K562 (cell line): ENCODE data around the gene RSPH9. TPM values are rescaled to one million over a fixed set of nuclear protein-coding genes. Genes with fewer than 3 reads are reported as not detected.

Experiments
- ARNT ChIP-seq, 2 experiments: fragments of 450-650 bp; IDR thresholded peaks; 2 replicates each; pipeline ENCODE4 v1.6.1; 2016; ENCODE audit warnings: mild to moderate bottlenecking in 1 of 2
- COPS2 ChIP-seq: fragments of 450-650 bp; conservative IDR thresholded peaks from 2 replicates; pipeline ENCODE4 v1.6.1; 2016; ENCODE audit warnings: mild to moderate bottlenecking, moderate library complexity
- FOXJ3 ChIP-seq: sonication (generic); formaldehyde crosslinking; IDR thresholded peaks from 2 replicates; pipeline ENCODE4 v1.4.0; 2020; ENCODE audit warnings: mild to moderate bottlenecking, missing genetic modification reagents
- HCFC1 ChIP-seq: IDR thresholded peaks from 2 replicates; pipeline ENCODE4 v1.6.1; 2012; ENCODE audit warnings: low read depth, low read length, improper control_type of control experiment
- LARP7 ChIP-seq: fragments of 450-650 bp; IDR thresholded peaks from 2 replicates; pipeline ENCODE4 v1.6.1; 2016
- SREBF2 ChIP-seq: sonication (generic); formaldehyde crosslinking; IDR thresholded peaks from 2 replicates; pipeline ENCODE4 v1.4.0; 2020; ENCODE audit warnings: mild to moderate bottlenecking, missing genetic modification reagents
- SRSF1 ChIP-seq: fragments of 200-400 bp; formaldehyde crosslinking; IDR thresholded peaks from 2 replicates; pipeline ENCODE4 v1.6.1; 2017; ENCODE audit warnings: mild to moderate bottlenecking, low read depth, low read length, moderate library complexity
- WHSC1 ChIP-seq: IDR thresholded peaks from one replicate; pipeline ENCODE4 v1.6.1; 2012; ENCODE audit warnings: low read length, control low read depth, inconsistent platforms
- ZNF507 ChIP-seq: conservative IDR thresholded peaks from 2 replicates; pipeline ENCODE4 v1.6.1; 2017; ENCODE audit warnings: missing genetic modification characterization, missing compliant biosample characterization
- polyA plus RNA-seq, 8 experiments: library from polyadenylated mRNA; depleted of rRNA in 4 of 8; stranded (reverse) in 5 of 8; unstranded in 3 of 8; fragments of >200 nt; fragmentation: Nextera tagmentation in 2 of 8; fragmentation: Illumina TruSeq in 1 of 8; extraction: Ambion mirVana in 2 of 8; extraction: Trizol in 1 of 8; gene quantifications; 2 replicates each; pipeline versions ENCODE4 v1.2.1 to v1.2.3, GENCODE V29; 2011 to 2014; ENCODE audit warnings: inconsistent platforms in 1 of 8, missing spikeins in 1 of 8
- total RNA-seq, 7 experiments: library from RNA; depleted of rRNA in 6 of 7; stranded (reverse); fragments of >200 nt in 6 of 7; fragmentation: Illumina TruSeq in 2 of 7; extraction: Trizol in 2 of 7; gene quantifications; 2 replicates each; pipeline versions ENCODE4 v1.2.1 to v1.2.3, GENCODE V29; 2011 to 2021; ENCODE audit warnings: low replicate concordance in 1 of 7
- TF ChIP-seq, protein P1 (sequence below): fragments of 450-650 bp; IDR thresholded peaks from 2 replicates; pipeline ENCODE4 v1.6.1; 2016; ENCODE audit warnings: antibody characterized with exemption
- TF ChIP-seq, protein P2 (sequence below): fragments of 450-650 bp; formaldehyde crosslinking; IDR thresholded peaks from 2 replicates; pipeline ENCODE4 v1.4.0; 2020; ENCODE audit warnings: mild to moderate bottlenecking, mixed read lengths
- TF ChIP-seq, protein P3 (sequence below): fragments of 450-650 bp; formaldehyde crosslinking; IDR thresholded peaks from 2 replicates; pipeline ENCODE4 v1.4.0; 2020; ENCODE audit warnings: mild to moderate bottlenecking, moderate library complexity
- TF ChIP-seq, protein P4 (sequence below): sonication (generic); formaldehyde crosslinking; IDR thresholded peaks from 2 replicates; pipeline ENCODE4 v1.8.0; 2023; ENCODE audit warnings: missing genetic modification reagents, mild to moderate bottlenecking, borderline replicate concordance

RSPH9 gene
- total and polyA plus RNA-seq, 9 of the 15 experiments (the other 6 are each of a cell fraction or from before 2014, with no cell fraction given): 0.05 to 0.60 (median 0.39) TPM; not detected in 6

DNA sequence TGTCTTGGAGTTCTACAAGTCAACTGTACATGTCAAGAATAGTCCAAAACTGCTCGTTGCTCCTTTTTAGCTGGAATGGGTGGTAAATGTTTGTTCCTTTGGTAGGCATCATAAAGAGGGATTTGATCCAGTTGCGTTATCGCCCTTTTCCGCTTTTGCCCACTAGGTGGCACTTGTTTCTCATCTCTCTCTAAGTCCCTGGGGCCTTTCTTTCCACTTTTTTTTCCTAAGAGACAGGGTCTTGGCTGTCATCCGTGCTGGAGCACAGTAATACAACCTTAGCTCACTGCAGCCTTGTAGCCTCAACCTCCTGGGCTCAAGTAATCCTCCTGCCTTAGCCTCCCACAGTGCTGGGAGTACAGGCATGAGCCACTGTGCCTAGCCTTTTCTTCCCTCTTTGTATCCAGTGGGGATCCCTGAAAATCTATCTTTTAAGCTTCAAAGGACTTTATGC is 36.5 kb upstream of the RSPH9 start (continued):
- TF ChIP-seq, protein P1, sequence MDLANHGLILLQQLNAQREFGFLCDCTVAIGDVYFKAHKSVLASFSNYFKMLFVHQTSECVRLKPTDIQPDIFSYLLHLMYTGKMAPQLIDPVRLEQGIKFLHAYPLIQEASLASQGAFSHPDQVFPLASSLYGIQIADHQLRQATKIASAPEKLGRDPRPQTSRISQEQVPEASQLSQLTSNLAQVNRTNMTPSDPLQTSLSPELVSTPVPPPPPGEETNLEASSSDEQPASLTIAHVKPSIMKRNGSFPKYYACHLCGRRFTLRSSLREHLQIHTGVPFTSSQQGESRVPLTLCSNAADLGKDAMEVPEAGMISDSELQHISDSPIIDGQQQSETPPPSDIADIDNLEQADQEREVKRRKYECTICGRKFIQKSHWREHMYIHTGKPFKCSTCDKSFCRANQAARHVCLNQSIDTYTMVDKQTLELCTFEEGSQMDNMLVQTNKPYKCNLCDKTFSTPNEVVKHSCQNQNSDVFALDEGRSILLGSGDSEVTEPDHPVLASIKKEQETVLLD: no peak; the same call in 1 of the 2 replicates
- no peak for TF ChIP-seq SRSF1
- no peak for TF ChIP-seq WHSC1
- TF ChIP-seq ARNT (IDR thresholded peaks at IDR 0.05): 0 out of 4 replicates have a peak, but pooled peaks of 1 of the 2 experiments have one; percentile 38
- no peak for TF ChIP-seq LARP7
- TF ChIP-seq HCFC1: 0 out of 2 replicates have a peak, but pooled peaks have one; percentile 22
- TF ChIP-seq, protein P2, sequence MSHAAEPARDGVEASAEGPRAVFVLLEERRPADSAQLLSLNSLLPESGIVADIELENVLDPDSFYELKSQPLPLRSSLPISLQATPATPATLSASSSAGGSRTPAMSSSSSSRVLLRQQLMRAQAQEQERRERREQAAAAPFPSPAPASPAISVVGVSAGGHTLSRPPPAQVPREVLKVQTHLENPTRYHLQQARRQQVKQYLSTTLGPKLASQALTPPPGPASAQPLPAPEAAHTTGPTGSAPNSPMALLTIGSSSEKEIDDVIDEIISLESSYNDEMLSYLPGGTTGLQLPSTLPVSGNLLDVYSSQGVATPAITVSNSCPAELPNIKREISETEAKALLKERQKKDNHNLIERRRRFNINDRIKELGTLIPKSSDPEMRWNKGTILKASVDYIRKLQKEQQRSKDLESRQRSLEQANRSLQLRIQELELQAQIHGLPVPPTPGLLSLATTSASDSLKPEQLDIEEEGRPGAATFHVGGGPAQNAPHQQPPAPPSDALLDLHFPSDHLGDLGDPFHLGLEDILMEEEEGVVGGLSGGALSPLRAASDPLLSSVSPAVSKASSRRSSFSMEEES (CRISPR knock-in tag): no peak
- no peak for TF ChIP-seq FOXJ3
- TF ChIP-seq COPS2: no peak
- no peak for TF ChIP-seq ZNF507
- TF ChIP-seq, protein P3, sequence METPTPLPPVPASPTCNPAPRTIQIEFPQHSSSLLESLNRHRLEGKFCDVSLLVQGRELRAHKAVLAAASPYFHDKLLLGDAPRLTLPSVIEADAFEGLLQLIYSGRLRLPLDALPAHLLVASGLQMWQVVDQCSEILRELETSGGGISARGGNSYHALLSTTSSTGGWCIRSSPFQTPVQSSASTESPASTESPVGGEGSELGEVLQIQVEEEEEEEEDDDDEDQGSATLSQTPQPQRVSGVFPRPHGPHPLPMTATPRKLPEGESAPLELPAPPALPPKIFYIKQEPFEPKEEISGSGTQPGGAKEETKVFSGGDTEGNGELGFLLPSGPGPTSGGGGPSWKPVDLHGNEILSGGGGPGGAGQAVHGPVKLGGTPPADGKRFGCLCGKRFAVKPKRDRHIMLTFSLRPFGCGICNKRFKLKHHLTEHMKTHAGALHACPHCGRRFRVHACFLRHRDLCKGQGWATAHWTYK (CRISPR knock-in tag): peak; percentile 40; the same call in 1 of the 2 replicates
- TF ChIP-seq SREBF2: no peak
- TF ChIP-seq, protein P4, sequence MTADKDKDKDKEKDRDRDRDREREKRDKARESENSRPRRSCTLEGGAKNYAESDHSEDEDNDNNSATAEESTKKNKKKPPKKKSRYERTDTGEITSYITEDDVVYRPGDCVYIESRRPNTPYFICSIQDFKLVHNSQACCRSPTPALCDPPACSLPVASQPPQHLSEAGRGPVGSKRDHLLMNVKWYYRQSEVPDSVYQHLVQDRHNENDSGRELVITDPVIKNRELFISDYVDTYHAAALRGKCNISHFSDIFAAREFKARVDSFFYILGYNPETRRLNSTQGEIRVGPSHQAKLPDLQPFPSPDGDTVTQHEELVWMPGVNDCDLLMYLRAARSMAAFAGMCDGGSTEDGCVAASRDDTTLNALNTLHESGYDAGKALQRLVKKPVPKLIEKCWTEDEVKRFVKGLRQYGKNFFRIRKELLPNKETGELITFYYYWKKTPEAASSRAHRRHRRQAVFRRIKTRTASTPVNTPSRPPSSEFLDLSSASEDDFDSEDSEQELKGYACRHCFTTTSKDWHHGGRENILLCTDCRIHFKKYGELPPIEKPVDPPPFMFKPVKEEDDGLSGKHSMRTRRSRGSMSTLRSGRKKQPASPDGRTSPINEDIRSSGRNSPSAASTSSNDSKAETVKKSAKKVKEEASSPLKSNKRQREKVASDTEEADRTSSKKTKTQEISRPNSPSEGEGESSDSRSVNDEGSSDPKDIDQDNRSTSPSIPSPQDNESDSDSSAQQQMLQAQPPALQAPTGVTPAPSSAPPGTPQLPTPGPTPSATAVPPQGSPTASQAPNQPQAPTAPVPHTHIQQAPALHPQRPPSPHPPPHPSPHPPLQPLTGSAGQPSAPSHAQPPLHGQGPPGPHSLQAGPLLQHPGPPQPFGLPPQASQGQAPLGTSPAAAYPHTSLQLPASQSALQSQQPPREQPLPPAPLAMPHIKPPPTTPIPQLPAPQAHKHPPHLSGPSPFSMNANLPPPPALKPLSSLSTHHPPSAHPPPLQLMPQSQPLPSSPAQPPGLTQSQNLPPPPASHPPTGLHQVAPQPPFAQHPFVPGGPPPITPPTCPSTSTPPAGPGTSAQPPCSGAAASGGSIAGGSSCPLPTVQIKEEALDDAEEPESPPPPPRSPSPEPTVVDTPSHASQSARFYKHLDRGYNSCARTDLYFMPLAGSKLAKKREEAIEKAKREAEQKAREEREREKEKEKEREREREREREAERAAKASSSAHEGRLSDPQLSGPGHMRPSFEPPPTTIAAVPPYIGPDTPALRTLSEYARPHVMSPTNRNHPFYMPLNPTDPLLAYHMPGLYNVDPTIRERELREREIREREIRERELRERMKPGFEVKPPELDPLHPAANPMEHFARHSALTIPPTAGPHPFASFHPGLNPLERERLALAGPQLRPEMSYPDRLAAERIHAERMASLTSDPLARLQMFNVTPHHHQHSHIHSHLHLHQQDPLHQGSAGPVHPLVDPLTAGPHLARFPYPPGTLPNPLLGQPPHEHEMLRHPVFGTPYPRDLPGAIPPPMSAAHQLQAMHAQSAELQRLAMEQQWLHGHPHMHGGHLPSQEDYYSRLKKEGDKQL (CRISPR knock-in tag): no peak
